Measurements from ENCODE around the gene ELF2.

- TF ChIP-seq CTCF (IDR thresholded peaks at IDR 0.05): no peak
- TF ChIP-seq POLR2A (IDR thresholded peaks at IDR 0.05): no peak
Observed at GRCh38 chr4:139022835-139023234, 154.2 kb downstream of the ELF2 start.

All from thyroid gland (tissue), 4 donors.